ENCODE data around the gene TFEB.

Gene TFEB

GRCh38 chr6:41672816-41673703 is 62.3 kb downstream of the TFEB start:
- DNase-seq = no peak

- DNase-seq = no peak
Observed at GRCh38 chr6:41672016-41672415, 63.4 kb downstream of the TFEB start.

- no peak for DNase-seq
Observed at GRCh38 chr6:41671376-41671775, 64.0 kb downstream of the TFEB start.

- no peak for DNase-seq
Observed at GRCh38 chr6:41670703-41671360, 64.6 kb downstream of the TFEB start.

- DNase-seq = no peak
Observed at GRCh38 chr6:41668968-41669367, 66.4 kb downstream of the TFEB start.

GRCh38 chr6:41667195-41667594 is 68.2 kb downstream of the TFEB start:
- DNase-seq = no peak

GRCh38 chr6:41664271-41664670 is 71.1 kb downstream of the TFEB start:
- no peak for DNase-seq

- DNase-seq = no peak
Observed at GRCh38 chr6:41663568-41663967, 71.8 kb downstream of the TFEB start.

- no peak for DNase-seq
Observed at GRCh38 chr6:41659935-41660334, 75.5 kb downstream of the TFEB start.

GRCh38 chr6:41658636-41659035 is 76.8 kb downstream of the TFEB start:
- no peak for DNase-seq

- DNase-seq = no peak
Observed at GRCh38 chr6:41657131-41658094, 78.0 kb downstream of the TFEB start.

- no peak for DNase-seq
Observed at GRCh38 chr6:41656002-41656691, 79.3 kb downstream of the TFEB start.

- no peak for DNase-seq
Observed at GRCh38 chr6:41655646-41656001, 79.8 kb downstream of the TFEB start.

GRCh38 chr6:41655176-41655575 is 80.2 kb downstream of the TFEB start:
- no peak for DNase-seq

- DNase-seq = no peak
Observed at GRCh38 chr6:41654698-41655151, 80.7 kb downstream of the TFEB start.

- DNase-seq = no peak
Observed at GRCh38 chr6:41654151-41654697, 81.2 kb downstream of the TFEB start.

- no peak for DNase-seq
Observed at GRCh38 chr6:41653691-41654090, 81.7 kb downstream of the TFEB start.

- DNase-seq = no peak
Observed at GRCh38 chr6:41652866-41653652, 82.3 kb downstream of the TFEB start.

GRCh38 chr6:41651962-41652657 is 83.3 kb downstream of the TFEB start:
- no peak for DNase-seq

- DNase-seq = no peak
Observed at GRCh38 chr6:41651246-41651961, 84.0 kb downstream of the TFEB start.

Data from SW 1271 (cell line).